ENCODE data around the gene LAMP5.
A peak's percentile ranks its signal among the peaks of the same experiment; 100 is the strongest.

Gene LAMP5

GRCh38 chr20:9570612-9571011 lies 56.2 kb downstream of the LAMP5 start:
- no peak overlapping the region for H3K4me2 ChIP-seq (ENCODE audit: low read length, poor library complexity, severe bottlenecking)
- peaks cover 1% of the 10 kb centered on the region for H3K4me1 ChIP-seq (ENCODE audit: control insufficient read depth, insufficient read depth, low read depth, low read length)
- no peak overlapping the region for H2AFZ ChIP-seq (ENCODE audit: low read depth, low read length)
- no peak overlapping the region for H4K8ac ChIP-seq (ENCODE audit: low read length)
- H3K27me3 ChIP-seq (ENCODE audit: control insufficient read depth in 1 of 2, insufficient read depth in 1 of 2, low read length in 2 of 2): peaks cover 36 to 41% of the 10 kb centered on the region in 2 experiments
- H3K9me3 ChIP-seq (ENCODE audit: control insufficient read depth, low read length): no peaks in the 10 kb centered on the region
- H3K4me3 ChIP-seq (ENCODE audit: insufficient read depth in 1 of 2, low read depth in 1 of 2, low read length in 2 of 2): no peak overlapping the region
- H3K23ac ChIP-seq (ENCODE audit: low read length in 2 of 2): no peak overlapping the region
- no peaks in the 10 kb centered on the region for H3K36me3 ChIP-seq (ENCODE audit: control insufficient read depth in 1 of 2, insufficient read depth in 2 of 2, low read depth in 1 of 2, low read length in 2 of 2)
- H3K79me1 ChIP-seq (replicated peaks; ENCODE audit: low read length, poor library complexity, severe bottlenecking): no peaks in the 10 kb centered on the region
- no peak for DNase-seq
- H2BK120ac ChIP-seq (ENCODE audit: low read depth, low read length): no peak overlapping the region
- H3K4ac ChIP-seq (ENCODE audit: low read depth in 1 of 2, low read length in 2 of 2): no peak overlapping the region
- no peak overlapping the region for H2BK12ac ChIP-seq (ENCODE audit: low read length in 2 of 2)
- no peak overlapping the region for H4K91ac ChIP-seq (ENCODE audit: low read length)
- H3K27ac ChIP-seq (ENCODE audit: low read length, poor library complexity, severe bottlenecking): no peak overlapping the region
- no peak overlapping the region for H3K14ac ChIP-seq (ENCODE audit: low read length in 2 of 2)
- no peak overlapping the region for H3K18ac ChIP-seq (ENCODE audit: low read depth in 1 of 2, low read length in 2 of 2)
- H3K9ac ChIP-seq (ENCODE audit: low read length): no peak overlapping the region
- no peak overlapping the region for H2BK15ac ChIP-seq (ENCODE audit: low read depth, poor library complexity, severe bottlenecking)
- H2BK5ac ChIP-seq (ENCODE audit: low read depth, low read length, poor library complexity, severe bottlenecking): no peak overlapping the region
- WGBS: 49% methylated on average over 2 of the region's 2 CpGs
- H2AK5ac ChIP-seq (ENCODE audit: low read length, severe bottlenecking): no peak overlapping the region

GRCh38 chr20:9571783-9572182 lies 57.4 kb downstream of the LAMP5 start:
- H3K79me1 ChIP-seq (replicated peaks; ENCODE audit: low read length, poor library complexity, severe bottlenecking): no peaks in the 10 kb centered on the region
- peaks cover 1% of the 10 kb centered on the region for H3K4me1 ChIP-seq (ENCODE audit: control insufficient read depth, insufficient read depth, low read depth, low read length)
- H3K4ac ChIP-seq (ENCODE audit: low read depth in 1 of 2, low read length in 2 of 2): no peak overlapping the region
- no peak overlapping the region for H4K91ac ChIP-seq (ENCODE audit: low read length)
- no peak overlapping the region for H3K27ac ChIP-seq (ENCODE audit: low read length, poor library complexity, severe bottlenecking)
- no peak overlapping the region for H2AK5ac ChIP-seq (ENCODE audit: low read length, severe bottlenecking)
- no peak for DNase-seq
- H3K36me3 ChIP-seq (ENCODE audit: control insufficient read depth in 1 of 2, insufficient read depth in 2 of 2, low read depth in 1 of 2, low read length in 2 of 2): no peaks in the 10 kb centered on the region
- no peak overlapping the region for H2BK15ac ChIP-seq (ENCODE audit: low read depth, poor library complexity, severe bottlenecking)
- no peak overlapping the region for H2AFZ ChIP-seq (ENCODE audit: low read depth, low read length)
- no peak overlapping the region for H3K23ac ChIP-seq (ENCODE audit: low read length in 2 of 2)
- no peak overlapping the region for H3K18ac ChIP-seq (ENCODE audit: low read depth in 1 of 2, low read length in 2 of 2)
- H3K9me3 ChIP-seq (ENCODE audit: control insufficient read depth, low read length): no peaks in the 10 kb centered on the region
- 61% methylated on average over 3 of the region's 3 CpGs for WGBS
- H3K4me3 ChIP-seq (ENCODE audit: insufficient read depth in 1 of 2, low read depth in 1 of 2, low read length in 2 of 2): no peak overlapping the region
- H3K27me3 ChIP-seq (ENCODE audit: control insufficient read depth in 1 of 2, insufficient read depth in 1 of 2, low read length in 2 of 2): peaks cover 37 to 38% of the 10 kb centered on the region in 2 experiments
- H3K4me2 ChIP-seq (ENCODE audit: low read length, poor library complexity, severe bottlenecking): no peak overlapping the region
- H4K8ac ChIP-seq (ENCODE audit: low read length): no peak overlapping the region
- no peak overlapping the region for H2BK5ac ChIP-seq (ENCODE audit: low read depth, low read length, poor library complexity, severe bottlenecking)
- H2BK12ac ChIP-seq (ENCODE audit: low read length in 2 of 2): no peak overlapping the region
- no peak overlapping the region for H3K14ac ChIP-seq (ENCODE audit: low read length in 2 of 2)
- H2BK120ac ChIP-seq (ENCODE audit: low read depth, low read length): no peak overlapping the region
- no peak overlapping the region for H3K9ac ChIP-seq (ENCODE audit: low read length)

- no peak overlapping the region for H3K14ac ChIP-seq (ENCODE audit: low read length in 2 of 2)
- no peak overlapping the region for H2AFZ ChIP-seq (ENCODE audit: low read depth, low read length)
- no peak overlapping the region for H2BK15ac ChIP-seq (ENCODE audit: low read depth, poor library complexity, severe bottlenecking)
- H3K23ac ChIP-seq (ENCODE audit: low read length in 2 of 2): no peak overlapping the region
- H4K91ac ChIP-seq (ENCODE audit: low read length): no peak overlapping the region
- H3K4me2 ChIP-seq (ENCODE audit: low read length, poor library complexity, severe bottlenecking): no peak overlapping the region
- H2AK5ac ChIP-seq (ENCODE audit: low read length, severe bottlenecking): no peak overlapping the region
- H3K27ac ChIP-seq (ENCODE audit: low read length, poor library complexity, severe bottlenecking): no peak overlapping the region
- no peaks in the 10 kb centered on the region for H3K36me3 ChIP-seq (ENCODE audit: control insufficient read depth in 1 of 2, insufficient read depth in 2 of 2, low read depth in 1 of 2, low read length in 2 of 2)
- no peak overlapping the region for H2BK120ac ChIP-seq (ENCODE audit: low read depth, low read length)
- no peak for DNase-seq
- H3K27me3 ChIP-seq (ENCODE audit: control insufficient read depth in 1 of 2, insufficient read depth in 1 of 2, low read length in 2 of 2): peaks cover 38 to 39% of the 10 kb centered on the region in 2 experiments
- H3K4me1 ChIP-seq (ENCODE audit: control insufficient read depth, insufficient read depth, low read depth, low read length): peaks cover 1% of the 10 kb centered on the region
- H3K9ac ChIP-seq (ENCODE audit: low read length): no peak overlapping the region
- H3K4ac ChIP-seq (ENCODE audit: low read depth in 1 of 2, low read length in 2 of 2): no peak overlapping the region
- no peak overlapping the region for H4K8ac ChIP-seq (ENCODE audit: low read length)
- H3K9me3 ChIP-seq (ENCODE audit: control insufficient read depth, low read length): no peaks in the 10 kb centered on the region
- no peak overlapping the region for H2BK12ac ChIP-seq (ENCODE audit: low read length in 2 of 2)
- H2BK5ac ChIP-seq (ENCODE audit: low read depth, low read length, poor library complexity, severe bottlenecking): no peak overlapping the region
- no peak overlapping the region for H3K18ac ChIP-seq (ENCODE audit: low read depth in 1 of 2, low read length in 2 of 2)
- WGBS: 9% methylated on average over 1 of the region's 2 CpGs
- H3K79me1 ChIP-seq (replicated peaks; ENCODE audit: low read length, poor library complexity, severe bottlenecking): no peaks in the 10 kb centered on the region
- H3K4me3 ChIP-seq (ENCODE audit: insufficient read depth in 1 of 2, low read depth in 1 of 2, low read length in 2 of 2): no peak overlapping the region
Observed at GRCh38 chr20:9572670-9573069, 58.3 kb downstream of the LAMP5 start.

- H4K91ac ChIP-seq (ENCODE audit: low read length): no peak overlapping the region
- H3K27me3 ChIP-seq (ENCODE audit: control insufficient read depth in 1 of 2, insufficient read depth in 1 of 2, low read length in 2 of 2): peaks cover 38 to 39% of the 10 kb centered on the region in 2 experiments
- H2BK15ac ChIP-seq (ENCODE audit: low read depth, poor library complexity, severe bottlenecking): no peak overlapping the region
- H3K27ac ChIP-seq (ENCODE audit: low read length, poor library complexity, severe bottlenecking): no peak overlapping the region
- H2BK120ac ChIP-seq (ENCODE audit: low read depth, low read length): no peak overlapping the region
- no peak overlapping the region for H4K8ac ChIP-seq (ENCODE audit: low read length)
- peaks cover 1% of the 10 kb centered on the region for H3K4me1 ChIP-seq (ENCODE audit: control insufficient read depth, insufficient read depth, low read depth, low read length)
- no peak overlapping the region for H3K9ac ChIP-seq (ENCODE audit: low read length)
- no peaks in the 10 kb centered on the region for H3K79me1 ChIP-seq (replicated peaks; ENCODE audit: low read length, poor library complexity, severe bottlenecking)
- H3K36me3 ChIP-seq (ENCODE audit: control insufficient read depth in 1 of 2, insufficient read depth in 2 of 2, low read depth in 1 of 2, low read length in 2 of 2): no peaks in the 10 kb centered on the region
- no peak overlapping the region for H2AFZ ChIP-seq (ENCODE audit: low read depth, low read length)
- no peak overlapping the region for H2BK12ac ChIP-seq (ENCODE audit: low read length in 2 of 2)
- no peak overlapping the region for H3K4me2 ChIP-seq (ENCODE audit: low read length, poor library complexity, severe bottlenecking)
- no peak overlapping the region for H3K4ac ChIP-seq (ENCODE audit: low read depth in 1 of 2, low read length in 2 of 2)
- DNase-seq: no peak
- H3K4me3 ChIP-seq (ENCODE audit: insufficient read depth in 1 of 2, low read depth in 1 of 2, low read length in 2 of 2): no peak overlapping the region
- H3K9me3 ChIP-seq (ENCODE audit: control insufficient read depth, low read length): no peaks in the 10 kb centered on the region
- peak overlapping the region in 1 of 2 experiments; percentile 66 for H3K23ac ChIP-seq (ENCODE audit: low read length in 2 of 2)
- WGBS: 48% methylated on average over 12 of the region's 13 CpGs
- no peak overlapping the region for H3K14ac ChIP-seq (ENCODE audit: low read length in 2 of 2)
- H2BK5ac ChIP-seq (ENCODE audit: low read depth, low read length, poor library complexity, severe bottlenecking): no peak overlapping the region
- H3K18ac ChIP-seq (ENCODE audit: low read depth in 1 of 2, low read length in 2 of 2): no peak overlapping the region
- no peak overlapping the region for H2AK5ac ChIP-seq (ENCODE audit: low read length, severe bottlenecking)
Observed at GRCh38 chr20:9573335-9574151, 59.2 kb downstream of the LAMP5 start.
